Keratinocyte (primary cell): ENCODE measurements around the gene MCCD1. TPM values are rescaled to one million over a fixed set of nuclear protein-coding genes. Genes with fewer than 3 reads are reported as not detected.
"Not testable (repeated sequence)": the region's sequence is repeated elsewhere in the genome, so short reads cannot be mapped to it uniquely, and the experiment has no call there.

Source experiments
- DNase-seq: peaks from one replicate; pipeline ENCODE4 v3.0.0-alpha.2; 2011; ENCODE audit warnings: low read depth, missing footprints, low spot score
- FAIRE-seq: peaks from 2 replicates; lab custom pipeline; 2011; peaks lifted over from hg19 to GRCh38; lab: Jason Lieb, UNC
- H2AFZ ChIP-seq: 2 replicates; pipeline ENCODE4 v1.6.0; 2012; ENCODE audit warnings: low read length, control low read depth, inconsistent platforms; ENCODE audit not compliant: control insufficient read depth
- H3K27ac ChIP-seq: 2 replicates; pipeline ENCODE4 v1.5.1; 2011; ENCODE audit warnings: low read length; ENCODE audit not compliant: control insufficient read depth, insufficient read depth
- H3K27me3 ChIP-seq: 3 replicates; pipeline ENCODE4 v1.6.0; 2011; ENCODE audit warnings: low read length; ENCODE audit not compliant: control insufficient read depth, insufficient read depth; ENCODE audit errors: extremely low read depth
- H3K36me3 ChIP-seq, 2 experiments: 2 replicates in 1 of 2; 3 replicates in 1 of 2; pipeline ENCODE4 v1.5.1; 2011; ENCODE audit warnings: low read length in 2 of 2, mild to moderate bottlenecking in 1 of 2; ENCODE audit not compliant: control insufficient read depth in 2 of 2, insufficient read depth in 2 of 2; ENCODE audit errors: extremely low read depth in 1 of 2
- H3K4me1 ChIP-seq: 3 replicates; pipeline ENCODE4 v1.5.1; 2011; ENCODE audit warnings: low read length; ENCODE audit not compliant: control insufficient read depth, insufficient read depth; ENCODE audit errors: extremely low read depth
- H3K4me2 ChIP-seq: 3 replicates; pipeline ENCODE4 v1.6.0; 2011; ENCODE audit warnings: low read depth, low read length; ENCODE audit not compliant: control insufficient read depth, insufficient read depth; ENCODE audit errors: extremely low read depth
- H3K4me3 ChIP-seq, 3 experiments: fragments of 200-600 bp in 1 of 3; sonication (generic) in 1 of 3; 2 replicates in 2 of 3; 3 replicates in 1 of 3; pipeline ENCODE4 v1.5.1; 2011 to 2016; ENCODE audit warnings: low read length in 3 of 3, mild to moderate bottlenecking in 3 of 3, control low read depth in 2 of 3, inconsistent platforms in 1 of 3, low read depth in 1 of 3, mixed read lengths in 1 of 3, mixed run types in 1 of 3, moderate library complexity in 1 of 3; ENCODE audit not compliant: control insufficient read depth in 2 of 3, insufficient read depth in 2 of 3; ENCODE audit errors: extremely low read depth in 1 of 3
- H3K79me2 ChIP-seq: 2 replicates; pipeline ENCODE4 v1.6.0; 2012; ENCODE audit warnings: low read length; ENCODE audit not compliant: control insufficient read depth, insufficient read depth
- H3K9ac ChIP-seq: 3 replicates; pipeline ENCODE4 v1.6.0; 2011; ENCODE audit warnings: low read length; ENCODE audit not compliant: control insufficient read depth, insufficient read depth; ENCODE audit errors: extremely low read depth
- H3K9me1 ChIP-seq: 3 replicates; pipeline ENCODE4 v1.6.0; 2011; ENCODE audit warnings: low read length; ENCODE audit not compliant: control insufficient read depth, insufficient read depth; ENCODE audit errors: extremely low read depth
- H3K9me3 ChIP-seq: 2 replicates; pipeline ENCODE4 v1.5.1; 2012; ENCODE audit warnings: low read depth, low read length; ENCODE audit not compliant: control insufficient read depth
- H4K20me1 ChIP-seq: 3 replicates; pipeline ENCODE4 v1.6.0; 2011; ENCODE audit warnings: low read length; ENCODE audit not compliant: control insufficient read depth, insufficient read depth; ENCODE audit errors: extremely low read depth
- CTCF ChIP-seq, 3 experiments: IDR thresholded peaks in 1 of 3; conservative IDR thresholded peaks in 1 of 3; optimal IDR thresholded peaks in 1 of 3; 2 replicates in 2 of 3; 3 replicates in 1 of 3; pipeline versions ENCODE3 to v1.5.1; 2011; ENCODE audit warnings: low read length in 3 of 3, mild to moderate bottlenecking in 3 of 3, moderate library complexity in 2 of 3, control low read depth in 1 of 3, inconsistent platforms in 1 of 3; ENCODE audit not compliant: insufficient read depth in 2 of 3; ENCODE audit errors: extremely low read depth in 1 of 3
- EZH2 ChIP-seq: IDR thresholded peaks from one replicate; pipeline ENCODE4 v1.6.1; 2012; ENCODE audit warnings: inconsistent platforms, mild to moderate bottlenecking, low read length, moderate library complexity
- dilution Hi-C: fragments of 300-500 bp; cut with MboI; formaldehyde crosslinking; loops from one replicate; pipeline ENCODE4 v1.7.0; 2020; ENCODE audit warnings: low sequenced_read_pairs; ENCODE audit not compliant: extremely low pct_ligation_motif_present
- polyA plus RNA-seq, 5 experiments: library from polyadenylated mRNA; depleted of rRNA in 3 of 5; stranded (reverse) in 3 of 5; stranded (forward) in 1 of 5; unstranded in 1 of 5; fragments of >200 nt; gene quantifications; 1 replicate in 1 of 5; 2 replicates in 3 of 5; 3 replicates in 1 of 5; pipeline versions ENCODE4 v1.2.1 to v1.2.3, GENCODE V29; 2011 to 2012; ENCODE audit warnings: missing spikeins in 2 of 5, low read depth in 1 of 5, low replicate concordance in 1 of 5

Gene MCCD1
- polyA plus RNA-seq, 1 donor (not counting 4 experiments of a cell fraction or from before 2014, with no cell fraction given), result not detected

GRCh38 chr6:31497531-31498476 is 31.0 kb upstream of the MCCD1 start, which contains the start of gene MICB:
MICB (plus strand) TSS chr6:31498145; CDS start chr6:31498194, 49 bp downstream.
- Histone ChIP-seq H3K4me1 (peaks cover 20% of the 10 kb centered on the region), H3K27ac (peak within 1 kb of the TSS; percentile 66), H3K27me3 (no peaks in the 10 kb centered on the region), H3K9me1 (no peaks in the 10 kb centered on the region), H3K9me3 (no peaks in the 10 kb centered on the region), H2AFZ (peak within 1 kb of the TSS; percentile 91), H3K9ac (peak within 1 kb of the TSS; percentile 69), H3K4me2 (peak within 1 kb of the TSS; percentile 83), H3K4me3 (peak within 1 kb of the TSS; percentile 48 to 78 (median 76)), H3K79me2 (peaks cover 16% of the 10 kb centered on the region), H4K20me1 (no peaks in the 10 kb centered on the region), H3K36me3 (no peaks in the 10 kb centered on the region)
- TF ChIP-seq CTCF (optimal IDR thresholded peaks at IDR 0.05 in 1 of 3, IDR thresholded peaks at IDR 0.05 in 1 of 3, conservative IDR thresholded peaks at IDR 0.05 in 1 of 3; ENCODE audit: extremely low read depth in 1 of 3, insufficient read depth in 2 of 3, low read length in 3 of 3), result no peak
- TF ChIP-seq EZH2, result no peak
- DNase-seq (peak; percentile 46), FAIRE-seq (no peak)
- dilution Hi-C loops, result no loop called here

- Histone ChIP-seq H3K27ac (no peak overlapping the region), H3K9ac (peak overlapping the region; percentile 11), H3K9me3 (no peaks in the 10 kb centered on the region), H3K79me2 (peaks cover 22% of the 10 kb centered on the region), H3K4me1 (peaks cover 20% of the 10 kb centered on the region), H3K27me3 (no peaks in the 10 kb centered on the region), H2AFZ (peak overlapping the region; percentile 10), H4K20me1 (no peaks in the 10 kb centered on the region), H3K36me3 (no peaks in the 10 kb centered on the region), H3K4me2 (peak overlapping the region; percentile 62), H3K4me3 (peak overlapping the region; percentile 24 to 53 (median 48)), H3K9me1 (no peaks in the 10 kb centered on the region)
- dilution Hi-C loops, result no loop called here
- TF ChIP-seq EZH2 (no peak), CTCF (optimal IDR thresholded peaks at IDR 0.05 in 1 of 3, IDR thresholded peaks at IDR 0.05 in 1 of 3, conservative IDR thresholded peaks at IDR 0.05 in 1 of 3; ENCODE audit: extremely low read depth in 1 of 3, insufficient read depth in 2 of 3, low read length in 3 of 3) (no peak)
- FAIRE-seq (no peak), DNase-seq (no peak)
Observed at GRCh38 chr6:31498748-31499147, 30.0 kb upstream of the MCCD1 start.

GRCh38 chr6:31499648-31500047 is 29.1 kb upstream of the MCCD1 start:
- FAIRE-seq, H4K20me1 ChIP-seq, DNase-seq, H3K9me3 ChIP-seq, dilution Hi-C loops, H3K36me3 ChIP-seq, H3K27me3 ChIP-seq, H3K4me3 ChIP-seq, H3K9ac ChIP-seq, H2AFZ ChIP-seq, H3K27ac ChIP-seq, H3K9me1 ChIP-seq: not testable (repeated sequence)
- Histone ChIP-seq H3K4me2 (peak overlapping the region; percentile 62), H3K79me2 (peaks cover 25% of the 10 kb centered on the region), H3K4me1 (peaks cover 20% of the 10 kb centered on the region)
